Memory B cell (primary cell): ENCODE measurements around the gene SLC33A1.
"Not testable (repeated sequence)": the region's sequence is repeated elsewhere in the genome, so short reads cannot be mapped to it uniquely, and the experiment has no call there.

Experiments used
- ATAC-seq: fragments of 150-1000 bp; cut with Tn5 transposase; 2 replicates; pipeline ENCODE4 v1.10.0; 2021; ENCODE audit warnings: low read depth, mild to moderate bottlenecking, moderate library complexity
- DNase-seq, 2 donors: peaks; one replicate each; pipeline ENCODE4 v3.0.0; 2022; ENCODE audit warnings: low spot score in 2 of 2
- H3K27ac Mint-ChIP-seq: one replicate; pipeline ENCODE4 v1.8.0; 2022; ENCODE audit warnings: mild to moderate bottlenecking, moderate library complexity, mixed read lengths
- H3K27me3 Mint-ChIP-seq: one replicate; pipeline ENCODE4 v1.8.0; 2022; ENCODE audit warnings: mixed read lengths
- H3K36me3 Mint-ChIP-seq: one replicate; pipeline ENCODE4 v1.8.0; 2022; ENCODE audit warnings: mild to moderate bottlenecking, mixed read lengths
- H3K4me1 Mint-ChIP-seq: one replicate; pipeline ENCODE4 v1.8.0; 2022; ENCODE audit warnings: mixed read lengths
- H3K4me3 Mint-ChIP-seq: one replicate; pipeline ENCODE4 v1.8.0; 2022; ENCODE audit warnings: mild to moderate bottlenecking, moderate library complexity, mixed read lengths
- H3K9me3 Mint-ChIP-seq: one replicate; pipeline ENCODE4 v1.8.0; 2022; ENCODE audit warnings: mixed read lengths

SLC33A1 gene

DNA sequence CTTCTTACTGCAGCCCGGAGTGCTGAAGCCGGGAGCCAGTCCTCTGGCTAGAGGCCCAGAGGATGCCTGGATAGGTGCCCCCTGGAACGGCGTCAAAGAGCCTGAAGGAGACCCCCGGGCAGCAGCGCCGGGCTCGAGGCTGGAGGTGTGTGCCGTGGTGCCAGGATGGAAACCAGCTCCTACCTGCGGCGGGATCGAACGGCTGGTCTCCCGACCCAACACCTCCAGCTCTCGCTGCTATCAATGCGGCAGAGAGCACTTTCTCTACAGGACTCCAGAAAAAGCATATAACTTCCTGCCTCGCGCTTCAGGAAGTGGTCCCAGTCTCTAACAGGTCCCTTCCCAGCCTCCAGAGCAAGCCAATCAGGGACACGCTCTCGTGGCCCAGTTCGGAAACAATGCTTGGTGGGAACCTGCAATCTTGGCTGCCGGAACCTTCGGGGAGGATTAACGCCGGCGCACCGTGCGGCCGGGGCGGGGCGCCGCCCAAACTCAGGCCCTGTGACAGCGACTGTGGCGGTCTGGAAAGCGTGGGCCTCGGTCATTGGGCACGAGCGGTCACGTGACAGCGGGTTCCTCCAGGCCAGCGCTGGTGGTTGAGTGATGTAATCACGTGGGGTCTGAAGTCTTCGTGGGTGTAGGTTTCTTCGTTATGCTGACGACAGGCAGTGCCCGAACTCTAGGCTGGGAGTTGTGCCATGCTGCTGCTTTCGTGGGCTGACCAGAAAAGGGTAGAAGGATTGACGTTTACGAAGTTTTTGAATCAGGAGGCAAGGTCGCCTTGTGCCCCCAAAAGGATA lies at the start of gene SLC33A1:
TSS of gene SLC33A1 (minus strand) at position 287 of the 800 bp plus-strand sequence. CDS start 430 bp downstream, outside the sequence.
- Mint-ChIP-seq H3K36me3 (peaks cover 2% of the 10 kb centered on the region), H3K4me1 (peaks cover 20% of the 10 kb centered on the region), H3K9me3 (no peaks in the 10 kb centered on the region), H3K4me3 (peak within 1 kb of the TSS; percentile 94), H3K27ac (peak within 1 kb of the TSS; percentile 98), H3K27me3 (no peaks in the 10 kb centered on the region)
- ATAC-seq: peak; percentile 90
- DNase-seq: peak; percentile 96 to 98

GRCh38 chr3:155895379-155895900 lies 41.2 kb upstream of the SLC33A1 start:
- peaks cover 27% of the 10 kb centered on the region for H3K36me3 Mint-ChIP-seq
- no peak for ATAC-seq
- H3K27me3 Mint-ChIP-seq: no peaks in the 10 kb centered on the region
- no peak overlapping the region for H3K27ac Mint-ChIP-seq
- H3K4me1 Mint-ChIP-seq: peaks cover 6% of the 10 kb centered on the region
- H3K9me3 Mint-ChIP-seq: no peaks in the 10 kb centered on the region
- H3K4me3 Mint-ChIP-seq: no peak overlapping the region
- no peak for DNase-seq

DNA sequence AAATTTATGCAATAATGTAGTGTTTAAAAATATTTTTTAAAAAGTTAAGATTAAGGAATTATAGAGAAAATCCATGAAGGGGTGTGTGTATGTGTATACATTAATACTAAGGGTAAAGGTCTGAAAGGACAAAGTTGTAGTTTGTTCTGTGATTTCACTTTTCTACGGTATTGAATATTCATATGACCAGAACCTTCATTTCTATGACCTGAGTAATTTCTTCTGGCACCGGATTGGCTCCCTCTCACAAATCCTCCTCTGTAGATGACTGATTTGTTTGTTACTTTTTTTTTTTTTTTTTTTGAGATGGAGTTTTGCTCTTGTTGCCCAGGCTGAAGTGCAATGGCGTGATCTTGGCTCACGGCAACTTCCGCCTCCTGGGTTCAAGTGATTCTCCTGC lies 37.1 kb upstream of the SLC33A1 start:
- Mint-ChIP-seq H3K4me1 (peaks cover 19% of the 10 kb centered on the region), H3K27me3 (no peaks in the 10 kb centered on the region), H3K27ac (no peak overlapping the region), H3K4me3 (no peak overlapping the region), H3K9me3 (no peaks in the 10 kb centered on the region), H3K36me3 (peaks cover 11% of the 10 kb centered on the region)
- DNase-seq (no peak), ATAC-seq (no peak)

DNA sequence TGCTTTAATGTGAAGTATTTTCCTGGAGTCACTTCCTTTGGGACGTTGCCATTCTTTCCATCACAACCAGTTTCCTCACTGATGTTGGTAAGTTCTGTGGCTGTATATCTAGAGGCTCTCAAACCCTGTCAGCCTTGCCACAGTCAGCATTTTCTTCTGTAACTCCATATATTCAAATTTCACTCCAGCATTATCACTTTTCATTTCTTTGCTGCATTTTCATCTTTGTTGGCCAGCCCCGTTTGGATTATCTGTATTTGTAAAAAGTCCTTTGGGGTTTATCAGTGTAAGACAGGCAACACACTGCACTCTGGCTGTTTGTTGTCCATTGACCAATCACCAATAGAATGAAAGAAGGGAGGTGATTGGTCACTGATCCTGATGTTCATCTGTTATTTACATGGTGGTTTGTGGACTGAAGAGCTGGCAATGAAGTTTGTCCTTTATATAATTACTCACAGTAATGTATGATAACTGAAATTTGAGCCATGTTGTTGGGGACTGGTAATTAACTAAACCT lies 36.5 kb upstream of the SLC33A1 start:
- H3K27ac Mint-ChIP-seq: no peak overlapping the region
- H3K27me3 Mint-ChIP-seq: no peaks in the 10 kb centered on the region
- ATAC-seq (no peak), DNase-seq (no peak)
- no peak overlapping the region for H3K4me3 Mint-ChIP-seq
- H3K36me3 Mint-ChIP-seq: peaks cover 9% of the 10 kb centered on the region
- no peaks in the 10 kb centered on the region for H3K9me3 Mint-ChIP-seq
- peaks cover 19% of the 10 kb centered on the region for H3K4me1 Mint-ChIP-seq

DNA sequence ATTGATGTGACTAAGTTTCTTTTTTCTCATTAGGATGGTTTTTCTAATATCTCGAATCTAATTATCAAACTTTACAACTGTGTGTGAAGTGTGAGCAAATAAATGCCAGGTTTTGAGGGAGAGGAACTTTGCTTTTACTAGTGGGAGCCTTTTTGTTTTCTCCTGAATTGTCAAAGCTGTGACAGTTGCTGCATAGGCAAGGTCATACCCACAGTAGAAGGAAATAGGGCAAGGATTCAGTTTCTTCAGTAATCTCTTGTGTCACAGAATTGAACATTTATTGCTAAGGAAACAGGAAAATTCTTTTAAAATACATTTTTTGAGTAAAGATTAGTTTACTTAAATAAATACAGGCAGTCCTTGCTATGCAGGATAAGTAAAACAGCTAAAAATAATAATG lies 35.7 kb upstream of the SLC33A1 start:
- DNase-seq (no peak), ATAC-seq (no peak)
- Mint-ChIP-seq H3K27me3 (no peaks in the 10 kb centered on the region), H3K4me1 (peaks cover 19% of the 10 kb centered on the region), H3K4me3 (no peak overlapping the region), H3K27ac (no peak overlapping the region), H3K9me3 (no peaks in the 10 kb centered on the region), H3K36me3 (peaks cover 6% of the 10 kb centered on the region)

DNA sequence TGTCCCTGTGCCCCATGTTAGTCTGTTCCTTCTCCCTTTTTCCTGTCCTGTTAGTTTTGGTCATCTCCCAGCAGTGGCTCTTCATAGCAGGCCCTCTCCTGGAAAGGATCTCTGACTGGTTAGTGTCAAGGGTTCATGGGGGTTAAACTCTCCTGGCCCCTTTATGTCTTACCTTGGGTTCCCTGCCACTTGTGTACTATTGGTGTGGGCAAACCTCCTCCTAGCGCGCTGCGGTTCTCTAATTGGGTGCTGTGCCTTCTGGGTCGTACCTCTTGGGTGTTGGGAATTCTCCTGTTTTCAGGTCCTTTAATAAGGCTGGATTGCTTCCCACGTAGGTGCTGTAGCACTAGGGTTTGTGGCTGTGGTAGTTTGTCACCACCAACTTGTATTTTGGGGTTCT lies 35.0 kb upstream of the SLC33A1 start:
- no peaks in the 10 kb centered on the region for H3K27me3 Mint-ChIP-seq
- DNase-seq: no peak
- peaks cover 23% of the 10 kb centered on the region for H3K4me1 Mint-ChIP-seq
- H3K9me3 Mint-ChIP-seq: no peaks in the 10 kb centered on the region
- no peak overlapping the region for H3K27ac Mint-ChIP-seq
- no peak for ATAC-seq
- peaks cover 2% of the 10 kb centered on the region for H3K36me3 Mint-ChIP-seq
- H3K4me3 Mint-ChIP-seq: no peak overlapping the region

- DNase-seq: no peak
- Mint-ChIP-seq H3K4me3 (no peak overlapping the region), H3K27me3 (no peaks in the 10 kb centered on the region), H3K9me3 (no peaks in the 10 kb centered on the region), H3K36me3 (no peaks in the 10 kb centered on the region), H3K4me1 (peaks cover 25% of the 10 kb centered on the region), H3K27ac (peak overlapping the region; percentile 3)
- no peak for ATAC-seq
These were observed 32.7 kb upstream of the SLC33A1 start for GRCh38 chr3:155886915-155887314.

GRCh38 chr3:155886348-155886747 lies 32.1 kb upstream of the SLC33A1 start:
- H3K27me3 Mint-ChIP-seq, H3K9me3 Mint-ChIP-seq, DNase-seq, H3K36me3 Mint-ChIP-seq, H3K27ac Mint-ChIP-seq, H3K4me3 Mint-ChIP-seq, ATAC-seq: not testable (repeated sequence)
- H3K4me1 Mint-ChIP-seq: peaks cover 28% of the 10 kb centered on the region

DNA sequence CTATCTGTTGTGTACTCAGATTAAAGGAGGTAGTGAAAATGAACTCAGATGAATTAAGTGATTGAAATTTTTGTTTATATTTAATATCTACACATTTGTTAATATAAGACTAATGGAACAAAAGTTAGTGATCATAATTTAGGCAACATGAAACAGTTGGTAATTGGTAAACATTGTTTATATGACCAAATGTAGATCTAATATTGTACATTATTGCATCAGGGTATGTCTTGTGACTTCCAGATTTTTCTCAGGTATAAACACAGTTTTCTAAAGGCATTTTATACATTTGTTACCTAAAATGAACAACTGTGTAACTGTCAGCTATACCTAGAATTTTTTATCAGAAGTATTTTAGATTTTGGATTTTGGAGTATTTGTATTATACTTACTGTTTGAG lies 31.1 kb upstream of the SLC33A1 start:
- no peak for ATAC-seq
- H3K36me3 Mint-ChIP-seq: no peaks in the 10 kb centered on the region
- no peaks in the 10 kb centered on the region for H3K27me3 Mint-ChIP-seq
- peaks cover 23% of the 10 kb centered on the region for H3K4me1 Mint-ChIP-seq
- no peak overlapping the region for H3K4me3 Mint-ChIP-seq
- H3K27ac Mint-ChIP-seq: no peak overlapping the region
- DNase-seq: no peak
- no peaks in the 10 kb centered on the region for H3K9me3 Mint-ChIP-seq

- Mint-ChIP-seq H3K9me3 (no peaks in the 10 kb centered on the region), H3K4me1 (peaks cover 25% of the 10 kb centered on the region), H3K27ac (no peak overlapping the region), H3K4me3 (no peak overlapping the region), H3K27me3 (no peaks in the 10 kb centered on the region), H3K36me3 (no peaks in the 10 kb centered on the region)
- DNase-seq (no peak), ATAC-seq (no peak)
These were observed 30.1 kb upstream of the SLC33A1 start for GRCh38 chr3:155884292-155884691.

GRCh38 chr3:155880286-155880685 lies 26.1 kb upstream of the SLC33A1 start:
- Mint-ChIP-seq H3K9me3 (no peaks in the 10 kb centered on the region), H3K36me3 (no peaks in the 10 kb centered on the region), H3K27me3 (no peaks in the 10 kb centered on the region), H3K4me3 (no peak overlapping the region), H3K27ac (no peak overlapping the region), H3K4me1 (peaks cover 28% of the 10 kb centered on the region)
- DNase-seq (no peak), ATAC-seq (no peak)

DNA sequence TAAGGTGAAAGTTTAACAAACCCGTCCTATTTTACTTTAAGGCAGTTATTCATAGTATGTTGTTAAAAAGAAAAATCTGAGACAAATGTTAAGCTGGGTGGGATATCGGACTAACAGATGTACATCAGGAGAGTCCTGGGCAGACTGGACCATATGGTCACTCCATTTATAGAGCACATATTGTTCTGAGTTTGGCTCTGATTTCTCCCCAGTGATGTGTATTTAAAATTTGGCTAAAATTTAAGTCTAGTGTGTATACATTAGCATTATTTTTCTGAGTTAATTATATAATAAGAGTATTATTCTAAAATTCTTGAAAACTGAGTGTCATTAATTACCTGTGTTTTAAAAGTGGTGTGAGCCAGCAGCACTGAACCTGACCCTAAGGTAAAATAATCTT lies 22.3 kb upstream of the SLC33A1 start:
- Mint-ChIP-seq H3K27me3 (no peaks in the 10 kb centered on the region), H3K27ac (no peak overlapping the region), H3K4me3 (no peak overlapping the region), H3K9me3 (no peaks in the 10 kb centered on the region), H3K36me3 (no peaks in the 10 kb centered on the region), H3K4me1 (peaks cover 26% of the 10 kb centered on the region)
- DNase-seq: no peak
- no peak for ATAC-seq

GRCh38 chr3:155876037-155876436 lies 21.8 kb upstream of the SLC33A1 start:
- DNase-seq (no peak), ATAC-seq (no peak)
- no peak overlapping the region for H3K27ac Mint-ChIP-seq
- H3K4me1 Mint-ChIP-seq: peaks cover 26% of the 10 kb centered on the region
- H3K9me3 Mint-ChIP-seq: no peaks in the 10 kb centered on the region
- no peaks in the 10 kb centered on the region for H3K36me3 Mint-ChIP-seq
- H3K4me3 Mint-ChIP-seq: no peak overlapping the region
- H3K27me3 Mint-ChIP-seq: no peaks in the 10 kb centered on the region

DNA sequence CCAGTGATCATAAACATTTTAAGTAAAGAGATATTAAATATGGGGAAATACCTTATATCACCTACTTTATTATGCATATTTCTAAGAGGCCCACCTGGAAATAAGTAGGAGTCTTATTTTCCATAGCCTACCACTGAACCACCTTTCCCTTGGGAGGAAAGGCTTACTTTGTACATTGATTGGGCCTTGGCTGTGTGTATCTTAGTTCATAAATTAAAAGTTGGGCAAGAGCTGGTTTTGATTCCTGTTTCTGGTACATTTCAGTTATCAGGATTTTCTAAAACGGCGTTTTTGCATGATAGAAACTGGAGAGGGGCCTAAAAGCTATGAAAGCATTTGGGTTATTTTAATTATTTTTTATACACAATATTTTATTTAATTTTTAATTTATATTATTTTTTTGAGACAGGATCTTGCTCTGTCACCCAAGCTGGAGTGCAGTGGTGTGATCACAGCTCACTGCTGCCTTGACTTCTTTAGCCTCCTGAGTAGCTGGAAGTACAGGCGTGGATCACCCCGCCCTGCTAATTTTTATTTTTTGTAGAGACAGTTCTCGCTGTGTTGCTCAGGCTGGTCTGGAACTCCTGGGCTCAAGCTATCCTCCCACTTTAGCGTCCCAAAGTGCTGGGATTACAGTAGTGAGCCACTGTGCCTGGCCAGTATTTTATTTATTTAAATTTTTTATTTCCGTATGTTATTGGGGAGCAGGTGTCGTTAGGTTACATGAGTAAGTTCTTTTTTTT lies 18.8 kb upstream of the SLC33A1 start:
- ATAC-seq (no peak), DNase-seq (no peak)
- H3K9me3 Mint-ChIP-seq: no peaks in the 10 kb centered on the region
- H3K27me3 Mint-ChIP-seq: no peaks in the 10 kb centered on the region
- H3K4me1 Mint-ChIP-seq: peaks cover 22% of the 10 kb centered on the region
- H3K4me3 Mint-ChIP-seq: no peak overlapping the region
- no peaks in the 10 kb centered on the region for H3K36me3 Mint-ChIP-seq
- no peak overlapping the region for H3K27ac Mint-ChIP-seq
